NB4 (cell line): ENCODE data around the gene HTRA3.
A peak's percentile ranks its signal among the peaks of the same experiment; 100 is the strongest.

Experiments
- DNase-seq: peaks from one replicate; pipeline ENCODE4 v3.0.0; 2010; ENCODE audit warnings: low read depth
- H3K4me3 ChIP-seq: one replicate; pipeline ENCODE4 v1.5.1; 2011; ENCODE audit warnings: mild to moderate bottlenecking, low read depth, low read length, moderate library complexity
- MYC ChIP-seq: IDR thresholded peaks from 2 replicates; pipeline ENCODE4 v1.6.1; 2011; ENCODE audit warnings: low read depth, low read length
- POLR2A ChIP-seq: IDR thresholded peaks from 2 replicates; pipeline ENCODE4 v1.6.1; 2011; ENCODE audit warnings: mild to moderate bottlenecking; ENCODE audit not compliant: insufficient read length; ENCODE audit errors: extremely low read depth
- TF ChIP-seq, protein P1 (sequence below): IDR thresholded peaks from one replicate; pipeline ENCODE4 v1.5.1; 2012; ENCODE audit warnings: low read depth, low read length
- TF ChIP-seq, protein P2 (sequence below): IDR thresholded peaks from 2 replicates; pipeline ENCODE4 v1.6.1; 2011; ENCODE audit warnings: low read depth, low read length

HTRA3 gene

DNA sequence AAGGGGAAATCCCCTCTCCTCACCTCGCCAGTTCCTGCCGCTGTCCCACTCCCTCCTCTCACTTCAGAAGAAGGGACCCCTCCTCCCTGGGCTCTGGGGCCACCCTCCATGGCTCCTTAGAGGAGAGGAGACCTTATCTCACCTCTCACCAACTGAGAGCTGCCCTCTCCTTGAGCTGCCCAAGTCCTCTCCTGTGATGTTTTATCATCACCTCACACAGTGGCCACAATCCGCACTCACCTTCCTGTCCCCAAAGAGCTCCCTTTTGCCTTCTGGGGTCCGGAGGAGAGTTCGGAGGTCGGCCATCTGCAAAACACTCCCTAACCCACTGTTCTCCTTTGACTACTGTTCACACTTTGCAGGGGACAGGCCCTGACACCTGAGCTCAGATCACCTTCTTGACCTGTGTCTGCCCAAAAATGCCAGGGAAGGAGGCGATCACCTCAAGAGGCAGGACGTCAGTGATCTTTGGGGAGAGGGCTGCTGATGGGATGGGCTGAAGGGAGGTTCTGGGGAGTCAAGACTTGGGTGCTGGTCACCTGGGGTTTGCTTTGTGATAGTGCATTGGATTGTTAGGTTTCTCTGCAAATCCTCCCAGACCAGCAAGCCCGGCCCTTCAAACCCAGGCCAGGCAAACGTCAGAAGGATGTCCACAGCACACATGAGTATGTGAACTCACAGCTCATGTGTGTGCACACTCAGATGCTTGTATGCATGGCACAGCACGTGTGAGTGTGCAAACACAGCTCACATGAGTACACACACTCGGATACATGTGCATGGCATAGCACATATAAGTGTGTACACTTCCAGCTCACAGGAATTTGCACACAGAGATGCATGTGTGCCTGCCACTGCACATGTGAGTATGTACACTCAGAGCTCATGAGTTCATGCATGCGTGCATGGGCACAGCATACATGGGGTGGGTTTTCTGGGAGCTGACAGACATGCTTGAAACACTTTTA, 41.8 kb downstream of the HTRA3 start:
- DNase-seq: no peak
- H3K4me3 ChIP-seq: no peak overlapping the region
- TF ChIP-seq, protein P1, sequence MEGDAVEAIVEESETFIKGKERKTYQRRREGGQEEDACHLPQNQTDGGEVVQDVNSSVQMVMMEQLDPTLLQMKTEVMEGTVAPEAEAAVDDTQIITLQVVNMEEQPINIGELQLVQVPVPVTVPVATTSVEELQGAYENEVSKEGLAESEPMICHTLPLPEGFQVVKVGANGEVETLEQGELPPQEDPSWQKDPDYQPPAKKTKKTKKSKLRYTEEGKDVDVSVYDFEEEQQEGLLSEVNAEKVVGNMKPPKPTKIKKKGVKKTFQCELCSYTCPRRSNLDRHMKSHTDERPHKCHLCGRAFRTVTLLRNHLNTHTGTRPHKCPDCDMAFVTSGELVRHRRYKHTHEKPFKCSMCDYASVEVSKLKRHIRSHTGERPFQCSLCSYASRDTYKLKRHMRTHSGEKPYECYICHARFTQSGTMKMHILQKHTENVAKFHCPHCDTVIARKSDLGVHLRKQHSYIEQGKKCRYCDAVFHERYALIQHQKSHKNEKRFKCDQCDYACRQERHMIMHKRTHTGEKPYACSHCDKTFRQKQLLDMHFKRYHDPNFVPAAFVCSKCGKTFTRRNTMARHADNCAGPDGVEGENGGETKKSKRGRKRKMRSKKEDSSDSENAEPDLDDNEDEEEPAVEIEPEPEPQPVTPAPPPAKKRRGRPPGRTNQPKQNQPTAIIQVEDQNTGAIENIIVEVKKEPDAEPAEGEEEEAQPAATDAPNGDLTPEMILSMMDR: no peak
- TF ChIP-seq MYC (no peak), POLR2A (no peak)
- TF ChIP-seq, protein P2, sequence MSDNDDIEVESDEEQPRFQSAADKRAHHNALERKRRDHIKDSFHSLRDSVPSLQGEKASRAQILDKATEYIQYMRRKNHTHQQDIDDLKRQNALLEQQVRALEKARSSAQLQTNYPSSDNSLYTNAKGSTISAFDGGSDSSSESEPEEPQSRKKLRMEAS: no peak

DNA sequence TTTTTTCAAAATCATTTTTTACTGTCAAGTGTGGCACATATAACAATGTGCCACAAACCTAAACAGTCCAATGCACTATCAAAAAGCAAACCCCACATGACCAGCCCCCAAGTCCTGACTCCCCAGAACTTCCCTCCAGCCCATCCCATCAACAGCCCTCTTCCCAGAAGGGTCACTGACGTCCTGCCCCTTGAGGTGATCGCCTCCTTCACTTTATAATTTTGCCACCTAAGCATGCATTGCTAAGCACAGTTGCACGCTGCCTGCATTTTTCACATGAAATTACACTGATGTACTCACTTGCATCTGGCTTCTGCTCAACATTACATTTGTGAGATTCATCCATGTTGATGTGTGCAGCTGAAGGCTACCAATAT, 42.5 kb downstream of the HTRA3 start:
- H3K4me3 ChIP-seq: no peak overlapping the region
- DNase-seq: no peak
- TF ChIP-seq, protein P2: no peak
- TF ChIP-seq MYC (no peak), POLR2A (no peak)

DNA sequence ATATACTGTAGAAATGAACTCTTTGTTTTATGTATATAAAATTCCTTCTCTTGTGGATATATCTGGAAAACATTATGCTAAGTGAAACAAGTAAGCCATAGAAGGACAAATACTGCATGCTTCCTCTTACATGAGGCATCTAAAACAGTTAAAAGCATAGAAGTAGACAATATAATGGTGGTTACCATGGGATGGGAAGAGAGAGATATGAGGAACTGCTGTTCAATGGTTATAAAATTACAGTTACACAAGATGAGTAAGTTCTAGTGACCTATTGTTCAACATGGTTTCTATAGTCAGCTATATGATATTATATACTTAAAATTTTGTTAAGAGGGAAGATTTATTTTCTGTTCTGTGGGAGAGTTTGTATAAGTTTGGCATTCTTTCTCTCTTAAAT, 43.4 kb downstream of the HTRA3 start:
- TF ChIP-seq POLR2A (no peak), MYC (no peak)
- TF ChIP-seq, protein P1: no peak
- TF ChIP-seq, protein P2: no peak
- peak; percentile 61 for DNase-seq

DNA sequence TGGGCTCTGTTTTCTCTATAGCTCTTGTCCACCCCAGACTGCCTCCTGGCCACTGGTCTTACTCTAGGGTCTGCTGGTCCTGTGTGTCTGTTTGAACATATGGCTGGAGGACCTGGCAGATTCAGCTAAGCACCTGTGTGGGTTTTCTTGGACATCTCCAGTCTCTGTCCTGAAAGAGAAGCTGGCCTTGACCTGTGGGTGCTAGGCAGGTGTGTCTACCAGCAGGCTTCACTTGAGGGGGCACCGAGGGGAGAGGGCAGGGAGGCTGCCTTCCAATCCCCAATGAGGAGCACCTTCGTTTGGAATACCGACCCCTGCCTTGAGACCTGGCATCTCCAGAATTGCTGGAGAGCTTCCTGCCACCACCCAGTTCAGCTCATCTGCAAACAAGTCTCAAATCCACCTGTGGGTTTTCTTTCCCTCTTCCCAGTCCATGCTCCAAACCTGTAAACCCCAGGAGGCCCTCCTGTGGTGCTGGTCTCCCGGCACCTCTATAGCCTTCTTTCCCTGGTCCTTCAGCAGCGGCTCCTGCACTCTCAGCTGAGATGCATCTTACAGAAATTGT, 45.2 kb downstream of the HTRA3 start:
- TF ChIP-seq, protein P1: no peak
- no peak for TF ChIP-seq MYC
- TF ChIP-seq, protein P2: no peak
- DNase-seq: no peak
- H3K4me3 ChIP-seq: no peak overlapping the region

More for the DNA sequence above, 43.4 kb downstream of the HTRA3 start:
- no peak overlapping the region for H3K4me3 ChIP-seq

DNA sequence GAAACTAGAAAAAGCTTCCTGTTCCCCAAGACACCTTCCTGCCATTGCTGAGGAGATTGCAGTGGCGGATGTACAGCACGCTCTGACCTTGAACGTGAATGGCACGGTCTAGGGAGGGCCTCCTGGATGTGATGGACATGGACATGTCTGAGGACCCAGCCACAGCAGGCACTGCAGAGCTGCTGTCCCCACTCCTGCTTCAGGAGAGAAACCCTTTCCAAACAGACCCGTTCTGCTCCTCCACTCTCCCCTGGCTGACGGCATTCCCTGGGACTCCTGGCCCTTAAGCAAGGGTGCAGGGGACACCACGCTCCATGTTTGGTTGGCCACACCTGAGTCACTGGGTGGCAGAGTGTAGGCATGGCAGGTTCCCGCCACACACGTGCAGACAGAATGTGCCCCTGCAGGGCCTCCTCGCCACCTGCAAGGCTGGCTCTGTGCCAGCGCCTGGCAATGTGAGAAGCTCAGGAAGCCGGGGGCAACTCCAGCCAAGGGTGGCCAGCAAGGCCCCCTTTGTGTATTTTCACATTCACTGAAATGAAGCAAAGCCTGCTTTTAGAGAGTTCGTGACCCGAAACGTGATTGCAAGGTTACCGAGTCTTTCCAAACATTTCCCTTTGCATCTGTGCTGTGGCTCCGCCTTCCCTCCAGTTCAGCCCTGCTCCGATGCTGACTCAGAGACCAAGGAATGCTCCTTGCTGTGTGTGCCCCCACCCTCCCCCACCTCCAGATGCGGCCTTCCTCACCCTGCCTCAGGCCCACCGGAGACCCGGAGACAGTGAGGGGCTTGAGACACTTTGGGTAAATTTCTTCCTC, 46.1 kb downstream of the HTRA3 start:
- DNase-seq: no peak
- H3K4me3 ChIP-seq: no peak overlapping the region
- TF ChIP-seq, protein P1: no peak
- TF ChIP-seq MYC (no peak), POLR2A (no peak)
- TF ChIP-seq, protein P2: no peak
